K562 (cell line): ENCODE results near the gene MBOAT1. TPM values are rescaled to one million over a fixed set of nuclear protein-coding genes. Genes with fewer than 3 reads are reported as not detected.

Experiments
- BCOR ChIP-seq: fragments of 450-650 bp; IDR thresholded peaks from 2 replicates; pipeline ENCODE4 v1.6.1; 2016
- BHLHE40 ChIP-seq: IDR thresholded peaks from 2 replicates; pipeline ENCODE4 v1.6.1; 2011; ENCODE audit warnings: low read length, improper control_type of control experiment
- CTBP1 ChIP-seq: fragments of 450-650 bp; IDR thresholded peaks from 2 replicates; pipeline ENCODE4 v1.6.1; 2016; ENCODE audit warnings: borderline replicate concordance
- DPF2 ChIP-seq: fragments of 450-650 bp; IDR thresholded peaks from 2 replicates; pipeline ENCODE4 v1.6.1; 2016
- FOXA3 ChIP-seq, 2 experiments: fragments of 450-650 bp in 1 of 2; sonication (generic) in 1 of 2; formaldehyde crosslinking; IDR thresholded peaks in 1 of 2; conservative IDR thresholded peaks in 1 of 2; 2 replicates each; pipeline versions ENCODE4 v1.4.0 to v1.8.0; 2020 to 2022; ENCODE audit warnings: mild to moderate bottlenecking in 2 of 2, missing genetic modification reagents in 1 of 2
- JUN ChIP-seq, 2 experiments: sonication (generic) in 1 of 2; formaldehyde crosslinking in 1 of 2; IDR thresholded peaks; 2 replicates each; pipeline versions ENCODE4 v1.6.1 to v1.8.0; 2012 to 2022; ENCODE audit warnings: borderline replicate concordance in 2 of 2, mild to moderate bottlenecking in 2 of 2, improper control_type of control experiment in 1 of 2, low read depth in 1 of 2, low read length in 1 of 2, missing genetic modification reagents in 1 of 2
- KDM1A ChIP-seq, 2 experiments: fragments of 450-650 bp; IDR thresholded peaks; 2 replicates each; pipeline ENCODE4 v1.6.1; 2016; ENCODE audit warnings: mild to moderate bottlenecking in 2 of 2
- MAX ChIP-seq: sonication (generic); formaldehyde crosslinking; IDR thresholded peaks from 2 replicates; pipeline ENCODE4 v1.9.0; 2022; ENCODE audit warnings: mild to moderate bottlenecking, missing genetic modification reagents
- MTA1 ChIP-seq: fragments of 450-650 bp; IDR thresholded peaks from 2 replicates; pipeline ENCODE4 v1.6.1; 2017; ENCODE audit warnings: borderline replicate concordance
- MTA3 ChIP-seq: fragments of 450-650 bp; formaldehyde crosslinking; IDR thresholded peaks from 2 replicates; pipeline ENCODE4 v1.6.1; 2017; ENCODE audit warnings: mild to moderate bottlenecking, borderline replicate concordance
- MXD1 ChIP-seq: fragments of 250-450 bp; sonication (Bioruptor Pico); IDR thresholded peaks from 2 replicates; pipeline ENCODE4 v1.8.0; 2021; ENCODE audit warnings: borderline replicate concordance, mild to moderate bottlenecking, moderate library complexity; ENCODE audit not compliant: poor library complexity, severe bottlenecking
- NFYB ChIP-seq: IDR thresholded peaks from 2 replicates; pipeline ENCODE4 v1.6.1; 2011; ENCODE audit warnings: mild to moderate bottlenecking, moderate library complexity; ENCODE audit not compliant: insufficient read length; ENCODE audit errors: extremely low read depth
- NKRF ChIP-seq: fragments of 450-650 bp; IDR thresholded peaks from 2 replicates; pipeline ENCODE4 v1.6.1; 2016; ENCODE audit warnings: borderline replicate concordance
- RFX5 ChIP-seq: IDR thresholded peaks from 2 replicates; pipeline ENCODE4 v1.6.1; 2011; ENCODE audit warnings: low read depth, mild to moderate bottlenecking, improper control_type of control experiment, low read length
- SRSF3 ChIP-seq: fragments of 200-400 bp; formaldehyde crosslinking; IDR thresholded peaks from 2 replicates; pipeline ENCODE4 v1.6.1; 2016; ENCODE audit warnings: mild to moderate bottlenecking, low read length, moderate library complexity; ENCODE audit not compliant: insufficient read depth
- THRAP3 ChIP-seq: fragments of 450-650 bp; IDR thresholded peaks from 2 replicates; pipeline ENCODE4 v1.6.1; 2016; ENCODE audit warnings: mild to moderate bottlenecking, inconsistent platforms, borderline replicate concordance
- U2AF1 ChIP-seq: fragments of 200-400 bp; formaldehyde crosslinking; optimal IDR thresholded peaks from 2 replicates; pipeline ENCODE3; 2017; ENCODE audit warnings: mild to moderate bottlenecking, low read depth, low read length, moderate library complexity
- ZNF395 ChIP-seq: fragments of 200-800 bp; sonication (Bioruptor generic); IDR thresholded peaks from 2 replicates; pipeline ENCODE4 v1.6.1; 2017; ENCODE audit warnings: missing genetic modification characterization, missing compliant biosample characterization
- ZNF518B ChIP-seq: fragments of 250-450 bp; sonication (Bioruptor Pico); IDR thresholded peaks from 2 replicates; pipeline ENCODE4 v1.5.0; 2021; ENCODE audit warnings: mild to moderate bottlenecking, moderate library complexity
- polyA plus RNA-seq, 8 experiments: library from polyadenylated mRNA; depleted of rRNA in 4 of 8; stranded (reverse) in 5 of 8; unstranded in 3 of 8; fragments of >200 nt; fragmentation: Nextera tagmentation in 2 of 8; fragmentation: Illumina TruSeq in 1 of 8; extraction: Ambion mirVana in 2 of 8; extraction: Trizol in 1 of 8; gene quantifications; 2 replicates each; pipeline versions ENCODE4 v1.2.1 to v1.2.3, GENCODE V29; 2011 to 2014; ENCODE audit warnings: inconsistent platforms in 1 of 8, missing spikeins in 1 of 8
- total RNA-seq, 7 experiments: library from RNA; depleted of rRNA in 6 of 7; stranded (reverse); fragments of >200 nt in 6 of 7; fragmentation: Illumina TruSeq in 2 of 7; extraction: Trizol in 2 of 7; gene quantifications; 2 replicates each; pipeline versions ENCODE4 v1.2.1 to v1.2.3, GENCODE V29; 2011 to 2021; ENCODE audit warnings: low replicate concordance in 1 of 7

Gene MBOAT1
- total and polyA plus RNA-seq, 9 of the 15 experiments (the other 6 are each of a cell fraction or from before 2014, with no cell fraction given) = 0.13 to 16.5 (median 10.3) TPM

- TF ChIP-seq NKRF = no peak
- no peak for TF ChIP-seq ZNF518B
- TF ChIP-seq BHLHE40 = peak; percentile 50
- peak; percentile 47; the same call in 1 of the 2 replicates for TF ChIP-seq BCOR
- TF ChIP-seq RFX5 = no peak
- peak in 1 of 2 experiments; percentile 33; a peak in 1 of 4 replicates for TF ChIP-seq KDM1A (IDR thresholded peaks at IDR 0.05)
- TF ChIP-seq MXD1 (CRISPR knock-in tag) = no peak
- TF ChIP-seq MAX (CRISPR knock-in tag) = peak; percentile 65
- TF ChIP-seq U2AF1 = peak; percentile 68
- TF ChIP-seq ZNF395 (CRISPR knock-in tag) = peak; percentile 88; the same call in 1 of the 2 replicates
- no peak for TF ChIP-seq JUN (IDR thresholded peaks at IDR 0.05; ENCODE audit: borderline replicate concordance, low read depth, low read length)
- TF ChIP-seq JUN (CRISPR knock-in tag; IDR thresholded peaks at IDR 0.05; ENCODE audit: borderline replicate concordance) = peak; percentile 82; the same call in 1 of the 2 replicates
- 0 out of 2 replicates have a peak, but pooled peaks have one; percentile 34 for TF ChIP-seq SRSF3
- TF ChIP-seq MTA1 = 0 out of 2 replicates have a peak, but pooled peaks have one; percentile 16
- peak in 1 of 2 experiments; percentile 41; a peak in 1 of 4 replicates for TF ChIP-seq FOXA3 (CRISPR knock-in tag; conservative IDR thresholded peaks at IDR 0.05 in 1 of 2, IDR thresholded peaks at IDR 0.05 in 1 of 2)
- TF ChIP-seq CTBP1 = 0 out of 2 replicates have a peak, but pooled peaks have one; percentile 83
- 0 out of 2 replicates have a peak, but pooled peaks have one; percentile 30 for TF ChIP-seq DPF2
- TF ChIP-seq NFYB = no peak
- peak; percentile 63; the same call in 1 of the 2 replicates for TF ChIP-seq THRAP3
- peak; percentile 54; the same call in 1 of the 2 replicates for TF ChIP-seq MTA3
These were observed 303 bp downstream of the MBOAT1 start (continued) for GRCh38 chr6:20211941-20212391.
